ENCODE data around the gene SLC22A14.
"Not testable (repeated sequence)": the region's sequence is repeated elsewhere in the genome, so short reads cannot be mapped to it uniquely, and the experiment has no call there.

The SLC22A14 gene, protein sequence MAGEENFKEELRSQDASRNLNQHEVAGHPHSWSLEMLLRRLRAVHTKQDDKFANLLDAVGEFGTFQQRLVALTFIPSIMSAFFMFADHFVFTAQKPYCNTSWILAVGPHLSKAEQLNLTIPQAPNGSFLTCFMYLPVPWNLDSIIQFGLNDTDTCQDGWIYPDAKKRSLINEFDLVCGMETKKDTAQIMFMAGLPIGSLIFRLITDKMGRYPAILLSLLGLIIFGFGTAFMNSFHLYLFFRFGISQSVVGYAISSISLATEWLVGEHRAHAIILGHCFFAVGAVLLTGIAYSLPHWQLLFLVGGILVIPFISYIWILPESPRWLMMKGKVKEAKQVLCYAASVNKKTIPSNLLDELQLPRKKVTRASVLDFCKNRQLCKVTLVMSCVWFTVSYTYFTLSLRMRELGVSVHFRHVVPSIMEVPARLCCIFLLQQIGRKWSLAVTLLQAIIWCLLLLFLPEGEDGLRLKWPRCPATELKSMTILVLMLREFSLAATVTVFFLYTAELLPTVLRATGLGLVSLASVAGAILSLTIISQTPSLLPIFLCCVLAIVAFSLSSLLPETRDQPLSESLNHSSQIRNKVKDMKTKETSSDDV

GRCh38 chr3:38281895-38282686 lies at the start of gene SLC22A14:
SLC22A14 (plus strand) TSS chr3:38282294; CDS start chr3:38306027, 23,733 bp downstream.
- no peak for DNase-seq

GRCh38 chr3:38232701-38233100 lies 49.4 kb upstream of the SLC22A14 start:
- DNase-seq: no peak

- DNase-seq: no peak
Measured at GRCh38 chr3:38235466-38235865, 46.6 kb upstream of the SLC22A14 start.

DNA sequence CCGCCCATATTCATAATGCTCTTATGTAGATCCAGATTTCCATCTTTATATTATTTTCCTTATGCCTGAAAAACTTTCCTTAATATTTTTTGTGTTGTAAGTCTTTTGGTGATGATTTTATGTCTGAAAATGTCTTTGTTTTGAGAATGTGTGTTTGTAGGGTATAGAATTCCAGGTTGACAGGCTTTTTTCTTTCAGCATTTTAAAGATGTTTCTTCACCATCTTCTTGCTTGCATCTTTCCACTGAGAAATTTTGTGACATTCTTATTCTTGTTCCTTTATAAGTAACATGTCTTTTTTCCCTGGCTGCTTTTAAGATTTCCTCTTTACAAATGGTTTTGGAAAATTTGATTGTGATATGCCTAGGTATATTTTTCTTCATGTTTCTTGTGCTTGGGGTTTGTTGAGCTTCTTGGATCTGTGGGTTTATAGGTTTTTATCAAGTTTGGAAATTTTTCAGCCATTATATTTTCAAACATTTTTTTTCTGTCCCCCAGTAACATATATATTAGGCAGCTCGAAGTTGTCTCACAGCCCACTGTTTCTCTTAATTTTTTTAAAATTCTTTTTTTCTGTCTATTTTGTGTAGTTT lies 43.6 kb upstream of the SLC22A14 start:
- DNase-seq: no peak

DNA sequence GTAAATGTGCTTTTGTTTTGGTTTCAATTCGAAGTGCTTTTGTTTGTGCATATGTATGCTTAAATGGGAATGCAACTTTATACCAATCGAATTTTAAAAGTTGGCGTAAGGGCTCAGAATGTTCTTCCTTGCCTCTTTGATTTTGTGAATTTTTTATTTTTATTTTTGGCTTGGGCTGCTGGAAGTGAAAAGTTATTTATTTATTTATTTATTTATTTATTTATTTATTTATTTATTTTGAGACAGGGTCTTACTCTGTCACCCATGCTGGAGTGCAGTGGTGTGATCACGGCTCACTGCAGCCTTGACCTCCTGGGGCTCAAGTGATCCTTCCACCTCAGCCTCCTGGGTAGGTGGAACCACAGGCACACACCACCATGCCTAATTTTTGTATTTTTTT lies 39.3 kb upstream of the SLC22A14 start:
- not testable (repeated sequence) for DNase-seq

DNA sequence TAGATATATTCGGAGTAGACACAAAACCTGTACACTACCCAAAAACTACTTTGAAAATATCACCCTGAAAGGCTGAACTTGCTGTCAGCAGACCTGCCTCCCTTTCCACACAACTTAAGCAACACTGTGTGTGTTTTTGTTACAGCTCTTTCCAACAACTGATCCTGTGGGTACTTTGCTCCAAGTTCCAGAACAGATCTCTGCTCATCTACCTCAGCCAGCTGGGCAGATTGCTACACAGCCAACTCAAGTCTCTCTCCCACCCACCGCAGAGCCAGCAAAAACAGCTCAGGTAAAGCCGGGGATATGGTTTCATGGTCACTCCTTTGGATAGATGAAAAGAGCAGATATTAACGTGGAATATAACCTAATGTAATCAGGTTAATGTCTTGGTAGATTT lies 36.2 kb upstream of the SLC22A14 start:
- DNase-seq: no peak

- peak; percentile 3 for DNase-seq
Measured at GRCh38 chr3:38247366-38248035, 34.6 kb upstream of the SLC22A14 start.

GRCh38 chr3:38250198-38250597 lies 31.9 kb upstream of the SLC22A14 start:
- DNase-seq: no peak

DNA sequence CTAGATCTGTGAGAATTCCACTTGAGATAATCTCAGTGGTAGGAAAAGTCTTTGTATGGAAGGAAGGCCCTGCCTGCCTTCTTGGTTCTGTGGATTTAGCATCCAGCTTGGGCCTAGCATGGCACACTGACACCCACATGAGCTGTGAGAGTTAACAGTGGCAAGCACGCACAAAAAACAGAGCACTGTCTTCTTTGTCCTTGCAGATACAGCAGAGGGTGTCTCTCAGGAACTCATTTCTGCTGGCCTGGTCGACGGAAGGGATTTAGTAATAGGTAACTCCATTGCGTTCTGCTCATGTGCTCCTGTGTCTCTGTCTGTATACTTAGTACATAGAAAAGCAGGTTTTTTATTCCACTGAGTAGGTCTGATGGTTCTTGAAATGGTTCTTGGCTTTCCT lies 30.9 kb upstream of the SLC22A14 start:
- DNase-seq: no peak

GRCh38 chr3:38253704-38254103 lies 28.4 kb upstream of the SLC22A14 start:
- no peak for DNase-seq

DNA sequence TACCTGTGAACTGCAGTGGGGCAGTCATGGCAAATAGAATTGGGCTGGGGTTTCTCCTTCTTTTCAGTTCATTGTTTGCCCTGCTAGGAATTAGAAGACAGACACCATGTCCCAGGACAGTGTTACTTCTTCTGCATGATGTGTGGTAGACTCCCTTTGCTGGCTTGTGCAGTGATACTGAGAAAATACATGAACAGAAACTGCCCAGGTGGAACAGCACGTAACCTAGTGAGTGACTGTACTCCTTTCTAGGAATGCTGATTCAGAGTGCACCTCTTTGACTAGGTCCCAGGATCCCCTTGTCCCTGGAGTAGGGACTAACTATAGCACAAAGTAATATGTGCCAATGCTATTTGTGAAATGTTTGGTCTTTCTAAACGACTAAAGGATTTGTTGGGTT lies 27.2 kb upstream of the SLC22A14 start:
- no peak for DNase-seq

DNA sequence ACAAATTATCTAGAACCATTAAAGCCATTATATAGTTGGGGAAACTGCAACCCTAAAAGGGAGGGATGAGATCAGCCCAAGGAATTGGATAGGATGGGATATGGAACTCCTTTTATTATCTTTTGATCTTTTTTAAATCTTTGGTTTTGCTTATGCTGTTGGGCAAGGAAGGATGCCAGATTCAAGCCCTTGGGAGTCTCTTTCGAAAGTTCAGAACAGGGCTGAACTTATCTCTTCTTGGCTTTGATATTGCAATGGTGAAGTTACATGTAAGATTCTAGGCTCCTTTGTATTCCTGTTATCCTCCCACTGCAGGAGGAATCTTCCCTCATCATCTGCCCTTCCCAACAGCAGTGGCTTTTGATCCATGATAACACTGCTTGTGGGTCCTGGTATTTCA lies 26.5 kb upstream of the SLC22A14 start:
- no peak for DNase-seq

- no peak for DNase-seq
Measured at GRCh38 chr3:38257583-38257982, 24.5 kb upstream of the SLC22A14 start.

GRCh38 chr3:38260474-38260873 lies 21.6 kb upstream of the SLC22A14 start:
- DNase-seq: no peak

GRCh38 chr3:38264353-38264771 lies 17.7 kb upstream of the SLC22A14 start:
- no peak for DNase-seq

DNA sequence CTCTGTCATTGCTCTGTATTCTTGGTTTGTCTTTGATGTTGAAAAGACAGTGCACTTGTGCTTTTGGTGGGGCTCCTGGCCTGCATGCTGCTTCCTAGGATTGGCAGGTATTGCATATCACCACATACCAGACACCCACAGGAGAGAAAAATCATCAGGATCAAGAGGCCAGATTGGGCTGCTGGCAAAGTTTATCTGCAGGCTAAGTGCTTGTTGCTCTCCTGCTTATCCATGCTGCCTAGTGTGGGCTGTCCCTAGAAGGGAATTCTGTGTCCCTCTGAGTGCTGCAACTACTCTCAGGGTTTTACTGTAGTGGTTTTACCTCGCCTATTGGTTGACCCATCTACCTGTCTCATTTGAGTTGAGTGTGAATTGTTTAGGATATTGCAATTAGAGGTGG lies 17.3 kb upstream of the SLC22A14 start:
- DNase-seq: no peak

GRCh38 chr3:38265604-38266307 lies 16.3 kb upstream of the SLC22A14 start, which contains the start of gene SLC22A13:
SLC22A13 (plus strand) TSS chr3:38265812; CDS start chr3:38265861, 49 bp downstream.
- DNase-seq: no peak

DNA sequence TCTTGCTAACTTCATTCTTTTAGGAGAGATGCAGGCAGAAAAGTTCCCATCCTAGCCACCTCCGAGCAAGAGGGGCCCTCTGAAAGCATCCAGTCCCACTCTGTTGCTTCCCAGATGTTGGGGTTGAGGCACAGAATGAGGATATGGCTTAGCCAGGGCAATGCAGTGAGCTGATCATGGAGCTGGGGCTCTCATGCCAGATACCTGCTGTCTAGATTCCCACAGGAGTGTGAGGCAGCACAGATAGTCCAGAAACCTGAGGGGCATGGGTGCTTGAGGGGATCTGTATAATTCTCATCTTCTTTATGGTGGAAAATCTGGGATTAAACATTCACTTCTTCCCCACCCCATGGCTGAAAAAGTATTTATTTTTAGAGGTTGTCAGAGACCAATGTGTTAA lies 15.3 kb upstream of the SLC22A14 start:
- DNase-seq: no peak

- no peak for DNase-seq
Measured at GRCh38 chr3:38267662-38268061, 14.4 kb upstream of the SLC22A14 start.

GRCh38 chr3:38268087-38268486 lies 14.0 kb upstream of the SLC22A14 start:
- no peak for DNase-seq

DNA sequence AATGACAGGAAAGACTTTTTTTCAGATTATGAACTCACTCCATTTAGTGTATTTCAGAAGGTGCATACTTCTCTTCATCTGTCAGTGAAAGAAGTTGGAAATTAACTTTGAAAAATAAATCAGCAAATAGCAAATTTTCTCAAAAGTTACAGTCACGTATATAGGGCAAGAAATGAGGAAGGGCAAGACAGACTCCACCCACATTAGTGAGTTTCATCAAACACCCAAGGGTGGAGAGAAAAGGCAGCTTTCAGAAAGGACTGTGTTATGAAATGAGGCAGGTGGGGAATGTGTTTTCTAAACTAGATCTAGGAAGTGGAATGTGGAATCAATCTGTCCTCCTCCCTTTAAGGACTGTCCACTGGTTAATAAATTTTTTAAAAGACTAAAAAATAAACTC lies 13.6 kb upstream of the SLC22A14 start:
- DNase-seq: no peak

DNA sequence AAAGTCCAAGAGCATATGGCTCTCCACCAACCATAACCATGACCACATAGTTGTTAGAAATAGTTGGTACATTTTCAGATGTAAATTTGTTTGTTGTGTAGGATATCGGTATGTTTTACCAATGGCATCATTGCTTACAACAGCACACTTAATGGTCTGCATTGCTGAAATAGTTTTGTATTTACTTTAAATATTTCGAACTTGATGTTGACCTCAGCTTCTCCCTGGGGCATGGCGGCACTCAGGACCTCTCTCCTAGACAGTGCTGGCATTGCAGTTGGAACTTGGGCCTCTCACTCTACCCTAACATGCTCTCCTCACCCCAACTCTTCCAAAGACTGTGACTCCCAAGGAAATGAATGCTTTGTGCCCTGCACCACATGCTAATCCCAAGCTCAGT lies 11.5 kb upstream of the SLC22A14 start:
- DNase-seq: no peak
